H9 (cell line): ENCODE results near the gene MYMX. TPM values are rescaled to one million over a fixed set of nuclear protein-coding genes. Genes with fewer than 3 reads are reported as not detected.
A peak's percentile ranks its signal among the peaks of the same experiment; 100 is the strongest.

Experiments used
- DNase-seq: peaks from one replicate; pipeline ENCODE4 v3.0.0-alpha.2; 2017
- H2AFZ ChIP-seq: one replicate; pipeline ENCODE4 v1.6.1; 2013; ENCODE audit warnings: mild to moderate bottlenecking, low read length, control low read depth, moderate library complexity
- H2AK5ac ChIP-seq: 2 replicates; pipeline ENCODE4 v1.6.1; 2013; ENCODE audit warnings: low read length, control low read depth, mixed read lengths; ENCODE audit not compliant: insufficient read length
- H2BK120ac ChIP-seq: one replicate; pipeline ENCODE4 v1.6.1; 2013; ENCODE audit warnings: low read depth, mild to moderate bottlenecking, low read length, control low read depth, inconsistent platforms; ENCODE audit not compliant: poor library complexity, severe bottlenecking
- H2BK12ac ChIP-seq: 2 replicates; pipeline ENCODE4 v1.6.1; 2013; ENCODE audit warnings: low read length, control low read depth, mixed read lengths, low read depth; ENCODE audit not compliant: insufficient read length
- H2BK15ac ChIP-seq: 2 replicates; pipeline ENCODE4 v1.6.1; 2013; ENCODE audit warnings: low read depth, low read length, control low read depth
- H2BK20ac ChIP-seq: one replicate; pipeline ENCODE4 v1.6.1; 2013; ENCODE audit warnings: low read depth, mild to moderate bottlenecking, low read length, control low read depth, inconsistent platforms; ENCODE audit not compliant: poor library complexity, severe bottlenecking
- H2BK5ac ChIP-seq: 2 replicates; pipeline ENCODE4 v1.6.1; 2013; ENCODE audit warnings: low read length, control low read depth, mixed read lengths; ENCODE audit not compliant: insufficient read length
- H3K14ac ChIP-seq: 2 replicates; pipeline ENCODE4 v1.6.1; 2013; ENCODE audit warnings: low read length, control low read depth; ENCODE audit not compliant: insufficient read depth
- H3K18ac ChIP-seq: 2 replicates; pipeline ENCODE4 v1.6.1; 2013; ENCODE audit warnings: low read depth, mild to moderate bottlenecking, mixed read lengths, low read length, control low read depth; ENCODE audit not compliant: insufficient read length
- H3K23ac ChIP-seq: 2 replicates; pipeline ENCODE4 v1.6.1; 2013; ENCODE audit warnings: low read length, control low read depth, mixed read lengths, low read depth; ENCODE audit not compliant: insufficient read length
- H3K23me2 ChIP-seq: 2 replicates; pipeline ENCODE4 v1.6.1; 2013; ENCODE audit warnings: low read depth, mild to moderate bottlenecking, mixed read lengths, low read length, control low read depth; ENCODE audit not compliant: insufficient read length, poor library complexity, severe bottlenecking
- H3K27ac ChIP-seq: 2 replicates; pipeline ENCODE4 v1.5.1; 2013; ENCODE audit warnings: low read length, control low read depth, mixed read lengths, low read depth; ENCODE audit not compliant: insufficient read length
- H3K27me3 ChIP-seq: 2 replicates; pipeline ENCODE4 v1.6.1; 2013; ENCODE audit warnings: low read length, control low read depth, inconsistent platforms; ENCODE audit not compliant: insufficient read depth
- H3K4ac ChIP-seq: 2 replicates; pipeline ENCODE4 v1.6.1; 2013; ENCODE audit warnings: low read depth, mild to moderate bottlenecking, control low read depth, inconsistent platforms, low read length, moderate library complexity
- H3K4me1 ChIP-seq: 2 replicates; pipeline ENCODE4 v1.6.1; 2013; ENCODE audit warnings: low read length, control low read depth, inconsistent platforms; ENCODE audit not compliant: insufficient read depth
- H3K4me2 ChIP-seq: 2 replicates; pipeline ENCODE4 v1.6.1; 2013; ENCODE audit warnings: low read length, control low read depth, mixed read lengths; ENCODE audit not compliant: insufficient read length, insufficient read depth
- H3K56ac ChIP-seq: 2 replicates; pipeline ENCODE4 v1.6.1; 2013; ENCODE audit warnings: low read depth, mild to moderate bottlenecking, mixed read lengths, low read length, control low read depth; ENCODE audit not compliant: insufficient read length
- H3K79me1 ChIP-seq: 2 replicates; pipeline ENCODE4 v1.6.1; 2013; ENCODE audit warnings: low read depth, mild to moderate bottlenecking, moderate library complexity, low read length, control low read depth, inconsistent platforms; ENCODE audit not compliant: insufficient read depth, poor library complexity, severe bottlenecking
- H3K79me2 ChIP-seq: 2 replicates; pipeline ENCODE4 v1.6.1; 2013; ENCODE audit warnings: low read length, control low read depth, inconsistent platforms; ENCODE audit not compliant: insufficient read depth
- H3K9ac ChIP-seq: 2 replicates; pipeline ENCODE4 v1.6.1; 2013; ENCODE audit warnings: low read length, control low read depth, mixed read lengths; ENCODE audit not compliant: insufficient read length; ENCODE audit errors: extremely low read depth
- H3K9me3 ChIP-seq: one replicate; pipeline ENCODE4 v1.6.1; 2013; ENCODE audit warnings: low read depth, low read length, inconsistent platforms; ENCODE audit not compliant: control insufficient read depth
- H3T11ph ChIP-seq: one replicate; pipeline ENCODE4 v1.6.1; 2013; ENCODE audit warnings: mild to moderate bottlenecking, low read length, control low read depth, inconsistent platforms
- H4K20me1 ChIP-seq: one replicate; pipeline ENCODE4 v1.6.1; 2013; ENCODE audit not compliant: control insufficient read depth, insufficient read length, insufficient read depth
- H4K5ac ChIP-seq: 2 replicates; pipeline ENCODE4 v1.6.1; 2013; ENCODE audit warnings: low read depth, mild to moderate bottlenecking, mixed read lengths, low read length, control low read depth; ENCODE audit not compliant: insufficient read length
- H4K8ac ChIP-seq: replicated peaks from 2 replicates; pipeline ENCODE4 v1.6.1; 2013; ENCODE audit warnings: low read length, control low read depth, mixed read lengths, low read depth; ENCODE audit not compliant: insufficient read length
- H4K91ac ChIP-seq: 2 replicates; pipeline ENCODE4 v1.6.1; 2013; ENCODE audit warnings: low read depth, mild to moderate bottlenecking, moderate library complexity, mixed read lengths, low read length, control low read depth; ENCODE audit not compliant: insufficient read length
- H3K27ac Mint-ChIP-seq, 3 experiments: 2 replicates in 2 of 3; 3 replicates in 1 of 3; pipeline ENCODE4 v1.8.0; 2020 to 2021; ENCODE audit warnings: mixed read lengths in 3 of 3, mild to moderate bottlenecking in 1 of 3, moderate library complexity in 1 of 3
- H3K27me3 Mint-ChIP-seq: 2 replicates; pipeline ENCODE4 v1.8.0; 2021; ENCODE audit warnings: low read depth, mild to moderate bottlenecking, moderate library complexity, mixed read lengths
- H3K36me3 Mint-ChIP-seq, 3 experiments: 2 replicates in 2 of 3; 3 replicates in 1 of 3; pipeline ENCODE4 v1.8.0; 2020 to 2021; ENCODE audit warnings: low read depth in 3 of 3, mixed read lengths in 3 of 3; ENCODE audit not compliant: insufficient read depth in 1 of 3
- H3K4me1 Mint-ChIP-seq, 2 experiments: 2 replicates each; pipeline ENCODE4 v1.8.0; 2020; ENCODE audit warnings: mixed read lengths in 2 of 2
- H3K4me3 Mint-ChIP-seq, 2 experiments: 2 replicates in 1 of 2; 3 replicates in 1 of 2; pipeline ENCODE4 v1.8.0; 2020 to 2021; ENCODE audit warnings: mild to moderate bottlenecking in 2 of 2, mixed read lengths in 2 of 2, moderate library complexity in 1 of 2
- H3K9me3 Mint-ChIP-seq, 2 experiments: 2 replicates in 1 of 2; 3 replicates in 1 of 2; pipeline ENCODE4 v1.8.0; 2020; ENCODE audit warnings: mild to moderate bottlenecking in 2 of 2, mixed read lengths in 2 of 2, moderate library complexity in 1 of 2
- WGBS: extraction: QIAGEN DNeasy Blood & Tissue Kit; methylation state at CpG from one replicate; pipeline ENCODE4 v1.1.7; 2013; ENCODE audit warnings: missing lambda C conversion rate, low lambda C conversion rate, mixed read lengths; ENCODE audit not compliant: insufficient read length; ENCODE audit errors: extremely low coverage; 5-methylcytosine and 5-hydroxymethylcytosine counted together
- total RNA-seq: library from RNA; stranded (reverse); gene quantifications from 2 replicates; pipeline ENCODE4 v1.2.1, GENCODE V29; 2021
- TF ChIP-seq, protein P1 (sequence below): fragments of 200-600 bp; sonication (generic); conservative IDR thresholded peaks from 3 replicates; pipeline ENCODE4 v1.8.0; 2021; ENCODE audit warnings: antibody characterized with exemption, mild to moderate bottlenecking

MYMX gene
- total RNA-seq, 1 experiment from 2014 or later = 1.1 TPM

GRCh38 chr6:44251576-44252524, 35.1 kb downstream of the MYMX start:
- H3K27me3 ChIP-seq = no peaks in the 10 kb centered on the region
- no peak overlapping the region for H2BK12ac ChIP-seq
- no peak overlapping the region for H4K91ac ChIP-seq
- H3K23me2 ChIP-seq = peaks cover 12% of the 10 kb centered on the region
- H3T11ph ChIP-seq = no peak overlapping the region
- no peak overlapping the region for H2AFZ ChIP-seq
- no peak for DNase-seq
- H4K20me1 ChIP-seq = no peaks in the 10 kb centered on the region
- H3K79me1 ChIP-seq = no peaks in the 10 kb centered on the region
- peak overlapping the region in 2 of 3 experiments; percentile 85 to 93; a peak in 4 of 7 replicates for H3K27ac Mint-ChIP-seq
- WGBS = no CpG with 5 or more reads among the region's 14 CpGs
- H3K4me1 Mint-ChIP-seq = peaks cover 53 to 55% of the 10 kb centered on the region in 2 experiments
- H2AK5ac ChIP-seq = no peak overlapping the region
- peak overlapping the region; percentile 16 to 43; a peak in 4 of 5 replicates for H3K4me3 Mint-ChIP-seq
- peaks cover 11% of the 10 kb centered on the region for H3K27me3 Mint-ChIP-seq
- no peak overlapping the region for H4K5ac ChIP-seq
- no peak overlapping the region for H2BK5ac ChIP-seq
- H3K14ac ChIP-seq = no peak overlapping the region
- no peak overlapping the region for H3K4me2 ChIP-seq
- no peak overlapping the region for H2BK120ac ChIP-seq
- no peak overlapping the region for H3K9ac ChIP-seq
- no peak overlapping the region for H3K56ac ChIP-seq
- no peak overlapping the region for H4K8ac ChIP-seq
- no peak overlapping the region for H3K23ac ChIP-seq
- H3K4me1 ChIP-seq = peaks cover 5% of the 10 kb centered on the region; the same call in 1 of the 2 replicates
- H3K18ac ChIP-seq = no peak overlapping the region
- peaks cover 27% of the 10 kb centered on the region for H3K79me2 ChIP-seq
- H3K9me3 ChIP-seq = no peaks in the 10 kb centered on the region
- H3K27ac ChIP-seq = no peak overlapping the region
- H2BK20ac ChIP-seq = no peak overlapping the region
- H3K9me3 Mint-ChIP-seq = peaks cover 3% of the 10 kb centered on the region in 2 experiments; a peak in 3 of 5 replicates
- no peak overlapping the region for H2BK15ac ChIP-seq
- H3K36me3 Mint-ChIP-seq = peaks cover 67 to 93% (median 88%) of the 10 kb centered on the region in 3 experiments
- TF ChIP-seq, protein P1, sequence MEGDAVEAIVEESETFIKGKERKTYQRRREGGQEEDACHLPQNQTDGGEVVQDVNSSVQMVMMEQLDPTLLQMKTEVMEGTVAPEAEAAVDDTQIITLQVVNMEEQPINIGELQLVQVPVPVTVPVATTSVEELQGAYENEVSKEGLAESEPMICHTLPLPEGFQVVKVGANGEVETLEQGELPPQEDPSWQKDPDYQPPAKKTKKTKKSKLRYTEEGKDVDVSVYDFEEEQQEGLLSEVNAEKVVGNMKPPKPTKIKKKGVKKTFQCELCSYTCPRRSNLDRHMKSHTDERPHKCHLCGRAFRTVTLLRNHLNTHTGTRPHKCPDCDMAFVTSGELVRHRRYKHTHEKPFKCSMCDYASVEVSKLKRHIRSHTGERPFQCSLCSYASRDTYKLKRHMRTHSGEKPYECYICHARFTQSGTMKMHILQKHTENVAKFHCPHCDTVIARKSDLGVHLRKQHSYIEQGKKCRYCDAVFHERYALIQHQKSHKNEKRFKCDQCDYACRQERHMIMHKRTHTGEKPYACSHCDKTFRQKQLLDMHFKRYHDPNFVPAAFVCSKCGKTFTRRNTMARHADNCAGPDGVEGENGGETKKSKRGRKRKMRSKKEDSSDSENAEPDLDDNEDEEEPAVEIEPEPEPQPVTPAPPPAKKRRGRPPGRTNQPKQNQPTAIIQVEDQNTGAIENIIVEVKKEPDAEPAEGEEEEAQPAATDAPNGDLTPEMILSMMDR = no peak
- H3K4ac ChIP-seq = no peak overlapping the region
